ENCODE results near the gene SH3PXD2A.

SH3PXD2A gene

DNA sequence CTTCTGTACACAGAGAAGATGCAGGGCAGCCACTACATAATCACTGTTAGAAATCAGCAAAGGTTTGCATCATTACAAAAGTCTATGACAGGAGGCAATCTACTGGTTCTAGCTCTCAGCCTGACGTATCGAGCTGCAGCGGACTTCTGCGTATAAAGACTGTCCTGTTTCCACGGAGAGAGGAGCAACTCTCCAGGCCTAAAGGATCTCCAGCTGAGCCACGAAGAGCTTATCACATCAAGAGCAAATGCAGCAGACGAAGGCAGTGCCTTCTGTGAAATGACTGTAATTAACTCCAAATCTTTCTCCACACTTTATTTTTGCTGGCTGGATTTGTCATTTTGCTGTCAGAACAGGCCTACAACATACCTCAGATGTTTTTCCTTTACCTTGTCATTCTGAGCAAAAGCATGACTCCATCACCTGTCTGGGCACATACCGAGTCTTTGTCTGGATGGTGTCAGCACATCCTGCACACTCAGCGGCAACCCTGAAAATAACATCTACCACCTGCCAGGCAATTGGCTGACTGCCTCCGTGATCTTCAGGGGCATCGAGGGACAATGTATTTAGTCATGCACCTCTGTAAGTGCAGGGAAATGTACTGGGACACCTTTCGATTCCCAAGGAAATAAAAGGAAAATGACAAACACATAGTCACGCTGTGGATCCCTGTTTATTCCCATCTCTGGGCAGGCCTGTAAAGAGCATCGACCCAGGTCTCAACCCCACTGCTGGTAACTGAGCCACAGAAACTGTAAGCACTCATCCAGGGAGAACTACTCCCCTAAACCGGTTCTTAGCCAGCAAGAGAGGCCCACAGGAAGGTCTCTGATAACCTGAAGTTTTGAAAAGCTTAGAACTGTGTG, 26.3 kb upstream of the SH3PXD2A start:
- Histone ChIP-seq H3K4me2 (ENCODE audit: insufficient read depth, low read length) (no peak overlapping the region), H3K9ac (ENCODE audit: low read depth, low read length) (no peak overlapping the region), H2AFZ (ENCODE audit: low read depth, low read length) (no peak overlapping the region), H3K27me3 (ENCODE audit: insufficient read depth, low read length, poor library complexity) (no peaks in the 10 kb centered on the region), H3K4me3 (ENCODE audit: low read depth in 1 of 2, low read length in 2 of 2) (no peak overlapping the region), H3K36me3 (ENCODE audit: insufficient read depth, low read length) (peaks cover 43% of the 10 kb centered on the region), H3K9me3 (ENCODE audit: insufficient read depth, low read length, severe bottlenecking) (no peaks in the 10 kb centered on the region), H4K20me1 (ENCODE audit: insufficient read depth, low read length) (no peaks in the 10 kb centered on the region; the same call in 1 of the 2 replicates), H3K4me1 (ENCODE audit: insufficient read depth, low read length) (no peaks in the 10 kb centered on the region), H3K27ac (ENCODE audit: low read length) (no peak overlapping the region), H3K79me2 (ENCODE audit: insufficient read depth, low read length) (no peaks in the 10 kb centered on the region)
- DNase-seq (no peak), ATAC-seq (ENCODE audit: insufficient read depth, low read depth) (no peak)
- TF ChIP-seq, protein P1, sequence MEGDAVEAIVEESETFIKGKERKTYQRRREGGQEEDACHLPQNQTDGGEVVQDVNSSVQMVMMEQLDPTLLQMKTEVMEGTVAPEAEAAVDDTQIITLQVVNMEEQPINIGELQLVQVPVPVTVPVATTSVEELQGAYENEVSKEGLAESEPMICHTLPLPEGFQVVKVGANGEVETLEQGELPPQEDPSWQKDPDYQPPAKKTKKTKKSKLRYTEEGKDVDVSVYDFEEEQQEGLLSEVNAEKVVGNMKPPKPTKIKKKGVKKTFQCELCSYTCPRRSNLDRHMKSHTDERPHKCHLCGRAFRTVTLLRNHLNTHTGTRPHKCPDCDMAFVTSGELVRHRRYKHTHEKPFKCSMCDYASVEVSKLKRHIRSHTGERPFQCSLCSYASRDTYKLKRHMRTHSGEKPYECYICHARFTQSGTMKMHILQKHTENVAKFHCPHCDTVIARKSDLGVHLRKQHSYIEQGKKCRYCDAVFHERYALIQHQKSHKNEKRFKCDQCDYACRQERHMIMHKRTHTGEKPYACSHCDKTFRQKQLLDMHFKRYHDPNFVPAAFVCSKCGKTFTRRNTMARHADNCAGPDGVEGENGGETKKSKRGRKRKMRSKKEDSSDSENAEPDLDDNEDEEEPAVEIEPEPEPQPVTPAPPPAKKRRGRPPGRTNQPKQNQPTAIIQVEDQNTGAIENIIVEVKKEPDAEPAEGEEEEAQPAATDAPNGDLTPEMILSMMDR (IDR thresholded peaks at IDR 0.05; ENCODE audit: borderline replicate concordance, extremely low read depth, low read length, poor library complexity, severe bottlenecking), result no peak
- no peak for TF ChIP-seq EZH2 (IDR thresholded peaks at IDR 0.05; ENCODE audit: borderline replicate concordance, low read depth, low read length, severe bottlenecking)

DNA sequence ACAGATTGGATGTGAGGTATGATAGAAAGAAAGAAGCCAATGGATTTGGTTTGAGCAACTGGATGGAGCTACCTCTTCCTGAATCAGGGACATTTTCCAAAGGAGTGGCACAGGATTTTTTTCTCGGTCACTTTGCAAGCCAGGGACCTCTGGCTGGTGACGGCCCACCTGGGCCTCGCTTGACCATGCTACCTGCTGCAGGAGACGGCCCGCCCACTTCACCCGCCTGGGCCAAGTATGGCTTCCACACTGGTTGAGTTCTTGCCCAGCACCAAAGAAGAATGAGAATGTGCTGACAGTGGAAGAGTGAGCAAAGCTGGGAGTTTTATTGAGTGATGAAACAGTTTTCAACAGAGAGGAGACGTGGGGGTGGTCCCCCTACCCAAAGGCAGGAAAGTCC, 24.5 kb upstream of the SH3PXD2A start:
- DNase-seq, result no peak
- Histone ChIP-seq H4K20me1 (ENCODE audit: insufficient read depth, low read length) (no peaks in the 10 kb centered on the region; the same call in 1 of the 2 replicates), H3K9ac (ENCODE audit: low read depth, low read length) (no peak overlapping the region), H3K9me3 (ENCODE audit: insufficient read depth, low read length, severe bottlenecking) (no peaks in the 10 kb centered on the region), H3K79me2 (ENCODE audit: insufficient read depth, low read length) (no peaks in the 10 kb centered on the region), H3K4me3 (ENCODE audit: low read depth in 1 of 2, low read length in 2 of 2) (no peak overlapping the region), H3K4me2 (ENCODE audit: insufficient read depth, low read length) (no peak overlapping the region), H3K27ac (ENCODE audit: low read length) (no peak overlapping the region), H3K36me3 (ENCODE audit: insufficient read depth, low read length) (peaks cover 43% of the 10 kb centered on the region), H3K4me1 (ENCODE audit: insufficient read depth, low read length) (no peaks in the 10 kb centered on the region), H3K27me3 (ENCODE audit: insufficient read depth, low read length, poor library complexity) (no peaks in the 10 kb centered on the region), H2AFZ (ENCODE audit: low read depth, low read length) (no peak overlapping the region)
- TF ChIP-seq, protein P1 (IDR thresholded peaks at IDR 0.05; ENCODE audit: borderline replicate concordance, extremely low read depth, low read length, poor library complexity, severe bottlenecking), result no peak
- no peak for ATAC-seq (ENCODE audit: insufficient read depth, low read depth)

DNA sequence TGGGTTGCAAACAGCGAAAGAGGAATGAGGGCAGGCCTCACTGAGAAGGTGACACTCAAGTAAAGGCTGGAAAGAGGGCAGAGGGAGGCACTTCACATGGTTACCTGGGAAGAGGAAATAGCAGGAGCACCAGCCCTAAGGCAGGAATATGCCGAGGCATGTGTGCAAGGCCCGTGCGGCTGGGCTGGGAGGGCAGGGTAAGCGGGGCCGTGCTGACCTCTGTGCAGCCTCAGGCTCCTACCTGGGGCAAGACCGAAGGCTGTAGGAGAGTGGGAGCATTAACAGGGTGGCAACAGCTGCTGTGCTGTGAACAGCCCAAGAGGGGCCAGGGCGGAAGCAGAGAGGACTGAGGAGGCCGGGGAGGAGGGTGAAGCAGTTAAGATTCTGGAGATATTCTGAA, 24.0 kb upstream of the SH3PXD2A start:
- Histone ChIP-seq H3K4me2 (ENCODE audit: insufficient read depth, low read length) (no peak overlapping the region), H3K27ac (ENCODE audit: low read length) (no peak overlapping the region), H3K9ac (ENCODE audit: low read depth, low read length) (no peak overlapping the region), H3K27me3 (ENCODE audit: insufficient read depth, low read length, poor library complexity) (no peaks in the 10 kb centered on the region), H3K36me3 (ENCODE audit: insufficient read depth, low read length) (peaks cover 41% of the 10 kb centered on the region), H3K9me3 (ENCODE audit: insufficient read depth, low read length, severe bottlenecking) (no peaks in the 10 kb centered on the region), H3K4me1 (ENCODE audit: insufficient read depth, low read length) (no peaks in the 10 kb centered on the region), H3K79me2 (ENCODE audit: insufficient read depth, low read length) (no peaks in the 10 kb centered on the region), H4K20me1 (ENCODE audit: insufficient read depth, low read length) (no peaks in the 10 kb centered on the region; the same call in 1 of the 2 replicates), H2AFZ (ENCODE audit: low read depth, low read length) (no peak overlapping the region), H3K4me3 (ENCODE audit: low read depth in 1 of 2, low read length in 2 of 2) (no peak overlapping the region)
- no peak for DNase-seq
- no peak for TF ChIP-seq EZH2 (IDR thresholded peaks at IDR 0.05; ENCODE audit: borderline replicate concordance, low read depth, low read length, severe bottlenecking)
- TF ChIP-seq, protein P1 (IDR thresholded peaks at IDR 0.05; ENCODE audit: borderline replicate concordance, extremely low read depth, low read length, poor library complexity, severe bottlenecking), result no peak
- ATAC-seq (ENCODE audit: insufficient read depth, low read depth), result no peak

All from DND-41 (cell line).